ENCODE measurements around the gene USH1C.

USH1C gene

GRCh38 chr11:17552392-17553248 lies 8.4 kb upstream of the USH1C start:
- Mint-ChIP-seq H3K27me3 (ENCODE audit: low read depth) (peaks cover 22% of the 10 kb centered on the region), H3K27ac (no peak overlapping the region), H3K4me3 (no peak overlapping the region), H3K4me1 (peaks cover under 1% of the 10 kb centered on the region), H3K9me3 (no peaks in the 10 kb centered on the region), H3K36me3 (ENCODE audit: low read depth) (no peaks in the 10 kb centered on the region)
- TF ChIP-seq CTCF (IDR thresholded peaks at IDR 0.05; ENCODE audit: unreplicated experiment in 3 of 3): no peak

GRCh38 chr11:17552041-17552355 lies 7.8 kb upstream of the USH1C start:
- H3K27ac Mint-ChIP-seq: no peak overlapping the region
- H3K9me3 Mint-ChIP-seq: no peaks in the 10 kb centered on the region
- H3K4me1 Mint-ChIP-seq: peaks cover 7% of the 10 kb centered on the region
- peaks cover 23% of the 10 kb centered on the region for H3K27me3 Mint-ChIP-seq (ENCODE audit: low read depth)
- TF ChIP-seq CTCF (IDR thresholded peaks at IDR 0.05; ENCODE audit: unreplicated experiment in 3 of 3): no peak
- H3K36me3 Mint-ChIP-seq (ENCODE audit: low read depth): no peaks in the 10 kb centered on the region
- H3K4me3 Mint-ChIP-seq: no peak overlapping the region

GRCh38 chr11:17551347-17552040 lies 7.3 kb upstream of the USH1C start:
- no peak for TF ChIP-seq CTCF (IDR thresholded peaks at IDR 0.05; ENCODE audit: unreplicated experiment in 3 of 3)
- H3K4me3 Mint-ChIP-seq: no peak overlapping the region
- peaks cover 11% of the 10 kb centered on the region for H3K4me1 Mint-ChIP-seq
- no peaks in the 10 kb centered on the region for H3K9me3 Mint-ChIP-seq
- peaks cover 24% of the 10 kb centered on the region for H3K27me3 Mint-ChIP-seq (ENCODE audit: low read depth)
- no peaks in the 10 kb centered on the region for H3K36me3 Mint-ChIP-seq (ENCODE audit: low read depth)
- H3K27ac Mint-ChIP-seq: no peak overlapping the region

GRCh38 chr11:17550450-17551346 lies 6.5 kb upstream of the USH1C start:
- peaks cover 27% of the 10 kb centered on the region for H3K27me3 Mint-ChIP-seq (ENCODE audit: low read depth)
- H3K36me3 Mint-ChIP-seq (ENCODE audit: low read depth): no peaks in the 10 kb centered on the region
- H3K4me3 Mint-ChIP-seq: no peak overlapping the region
- H3K4me1 Mint-ChIP-seq: peaks cover 11% of the 10 kb centered on the region
- TF ChIP-seq CTCF (IDR thresholded peaks at IDR 0.05; ENCODE audit: unreplicated experiment in 3 of 3): no peak
- peak overlapping the region in 1 of 3 experiments; percentile 39 for H3K27ac Mint-ChIP-seq
- no peaks in the 10 kb centered on the region for H3K9me3 Mint-ChIP-seq

- Mint-ChIP-seq H3K9me3 (no peaks in the 10 kb centered on the region), H3K27ac (no peak overlapping the region), H3K36me3 (ENCODE audit: low read depth) (no peaks in the 10 kb centered on the region), H3K27me3 (ENCODE audit: low read depth) (peaks cover 35% of the 10 kb centered on the region), H3K4me1 (peaks cover 11% of the 10 kb centered on the region), H3K4me3 (no peak overlapping the region)
- peak; percentile 21 to 32 (median 21) for TF ChIP-seq CTCF (IDR thresholded peaks at IDR 0.05; ENCODE audit: unreplicated experiment in 3 of 3)
Observed at GRCh38 chr11:17548444-17548843, 4.2 kb upstream of the USH1C start.

Measured in nephron (organoid).